ENCODE measurements around the gene TEX44.

Gene TEX44

DNA sequence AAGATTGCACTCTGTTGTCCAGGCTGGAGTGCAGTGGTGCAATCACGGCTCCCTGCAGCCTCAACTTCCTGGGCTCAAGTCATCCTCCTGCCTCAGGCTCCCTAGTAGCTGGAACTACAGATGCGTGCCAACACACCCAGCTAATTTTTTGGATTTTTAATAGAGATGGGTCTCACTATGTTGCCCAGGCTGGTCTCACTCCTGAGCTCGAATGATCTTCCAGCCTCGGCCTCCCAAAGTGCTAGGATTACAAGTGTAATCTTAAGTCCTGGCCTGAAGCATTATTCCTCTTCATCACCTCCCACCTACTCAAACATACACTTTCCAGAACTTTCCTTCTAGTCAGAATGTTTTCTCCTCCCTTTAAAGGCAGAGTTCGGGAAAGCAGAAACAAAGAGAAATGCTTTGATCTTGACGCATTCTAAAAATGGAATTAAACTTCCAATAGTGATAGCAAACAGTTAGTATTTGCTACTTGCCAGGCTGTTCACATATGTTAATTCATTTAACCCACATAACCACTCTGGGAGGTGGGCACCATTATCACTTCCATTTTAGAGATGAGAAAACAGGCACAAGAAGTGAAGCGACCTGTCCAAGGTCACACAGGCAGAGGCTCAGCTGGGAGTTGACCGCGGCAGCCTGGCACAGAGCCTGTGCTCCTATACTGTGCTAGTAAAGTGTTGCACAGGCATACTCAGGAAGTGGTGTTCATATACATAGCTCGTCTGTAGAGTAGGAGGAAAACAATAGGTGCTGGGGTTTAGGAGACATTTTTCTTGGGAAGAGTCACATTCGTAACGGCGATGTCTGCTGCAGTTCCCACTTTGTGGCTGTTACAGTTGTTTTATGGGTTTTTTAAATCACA, 24.6 kb downstream of the TEX44 start:
- POLR2A ChIA-PET = no interaction called here
- CTCF ChIA-PET = interaction anchor here (0.6 to 1.7 kb wide), 6 partner anchors 54 to 169 kb away, joined by 3 to 9 read pairs (median 4); partner anchors contain the start of gene COPS7B
- no peak overlapping the region for H3K27ac ChIP-seq (ENCODE audit: extremely low read depth, low read depth, low read length)
- H3K9me3 ChIP-seq (ENCODE audit: control insufficient read depth, insufficient read depth, low read depth, low read length) = no peaks in the 10 kb centered on the region
- H3K4me3 ChIP-seq (ENCODE audit: low read depth, low read length) = no peak overlapping the region
- no peaks in the 10 kb centered on the region; the same call in 1 of the 2 replicates for H3K4me1 ChIP-seq (ENCODE audit: control insufficient read depth, insufficient read depth, low read length)
- no peaks in the 10 kb centered on the region for H3K36me3 ChIP-seq (ENCODE audit: control insufficient read depth in 2 of 2, insufficient read depth in 1 of 2, low read length in 2 of 2)
- no peak for TF ChIP-seq ZNF366 (tag by site-specific recombination; conservative IDR thresholded peaks at IDR 0.05)
- 0 out of 2 replicates have a peak, but pooled peaks have one; percentile 20 for TF ChIP-seq ZNF121 (tag by site-specific recombination; IDR thresholded peaks at IDR 0.05)

DNA sequence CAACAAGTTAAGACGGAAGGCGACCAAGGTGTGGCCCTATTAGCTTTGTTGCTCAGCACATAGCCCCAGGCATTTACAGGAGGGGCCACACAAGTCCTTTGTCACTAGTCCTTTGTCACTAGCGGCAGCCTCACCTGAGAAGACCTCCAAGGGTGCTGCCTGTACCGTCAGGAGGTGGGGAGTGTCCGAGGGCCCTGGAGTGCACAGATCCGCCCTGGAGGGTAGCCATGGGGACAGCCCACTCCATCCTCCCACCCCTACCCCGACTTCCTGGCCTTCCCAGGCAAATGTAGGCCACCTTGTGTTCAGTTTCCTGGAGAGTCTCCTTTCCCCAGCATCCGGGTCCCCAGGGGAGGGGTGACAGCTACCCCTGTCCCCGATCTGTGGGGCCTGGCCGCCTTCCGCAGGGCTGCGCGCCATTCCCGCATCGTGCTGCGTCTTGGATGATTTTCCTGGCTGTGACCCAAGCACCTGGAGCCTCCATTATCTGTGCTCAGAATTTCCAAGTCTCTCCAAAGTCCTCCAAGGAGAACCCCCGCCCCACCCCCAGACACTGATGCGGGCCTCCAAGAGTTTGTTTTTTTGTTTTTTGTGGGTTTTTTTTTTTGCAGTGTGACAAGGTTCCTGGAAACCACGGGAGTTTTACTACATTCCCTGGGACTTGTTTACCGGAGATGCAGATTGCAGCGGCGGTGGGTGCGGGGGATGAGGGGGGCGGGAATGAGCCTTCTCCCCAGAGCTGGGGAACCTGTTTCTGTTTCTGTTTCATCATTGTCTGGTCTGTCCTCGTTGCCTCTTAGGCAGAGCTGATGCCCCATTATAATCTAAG, 28.6 kb downstream of the TEX44 start:
- Histone ChIP-seq H3K9me3 (ENCODE audit: control insufficient read depth, insufficient read depth, low read depth, low read length) (no peaks in the 10 kb centered on the region), H3K4me1 (ENCODE audit: control insufficient read depth, insufficient read depth, low read length) (no peaks in the 10 kb centered on the region), H3K36me3 (ENCODE audit: control insufficient read depth in 2 of 2, insufficient read depth in 1 of 2, low read length in 2 of 2) (no peaks in the 10 kb centered on the region), H3K27ac (ENCODE audit: extremely low read depth, low read depth, low read length) (no peak overlapping the region), H3K4me3 (ENCODE audit: low read depth, low read length) (no peak overlapping the region)
- TF ChIP-seq ZFHX2 (tag by site-specific recombination; conservative IDR thresholded peaks at IDR 0.05) = peak; percentile 70
- peak; percentile 40; the same call in 1 of the 2 replicates for TF ChIP-seq EGR2 (tag by site-specific recombination; IDR thresholded peaks at IDR 0.05; ENCODE audit: low read depth)
- TF ChIP-seq ZNF624 (tag by site-specific recombination; IDR thresholded peaks at IDR 0.05) = no peak
- POLR2A ChIA-PET = interaction anchor here (0.6 kb wide), 1 partner anchor 979 kb away, joined by 3 read pairs; no protein-coding TSS in a partner anchor
- CTCF ChIA-PET = interaction anchor here (0.6 to 1.2 kb wide), 8 partner anchors 8 to 93 kb away, joined by 3 to 5 read pairs (median 3); no protein-coding TSS in a partner anchor

DNA sequence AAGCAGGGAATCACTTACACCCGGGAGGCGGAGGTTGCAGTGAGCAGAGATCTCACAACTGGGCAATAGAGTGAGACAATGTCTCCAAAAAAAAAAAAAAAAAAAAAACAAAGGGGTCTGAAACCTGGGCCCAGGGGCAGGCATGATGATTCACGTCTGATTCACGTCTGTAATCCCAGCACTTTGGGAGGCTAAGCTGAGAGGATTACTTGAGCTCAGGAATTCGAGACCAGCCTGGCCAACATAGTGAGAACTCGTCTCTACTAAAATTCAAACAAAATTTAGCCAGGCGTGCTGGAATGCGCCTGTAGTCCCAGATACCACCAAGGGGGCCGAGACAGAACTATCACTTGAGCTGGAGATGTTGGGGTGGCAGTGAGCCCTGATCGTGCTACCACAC, 30.3 kb downstream of the TEX44 start:
- H3K36me3 ChIP-seq (ENCODE audit: control insufficient read depth in 2 of 2, insufficient read depth in 1 of 2, low read length in 2 of 2) = no peaks in the 10 kb centered on the region
- ChIA-PET CTCF (interaction anchor here (0.6 to 1.2 kb wide), 4 partner anchors 9 to 51 kb away, joined by 3 to 5 read pairs (median 4); no protein-coding TSS in a partner anchor), POLR2A (interaction anchor here (0.7 kb wide), 1 partner anchor 158 kb away, joined by 7 read pairs; no protein-coding TSS in a partner anchor)
- H3K9me3 ChIP-seq (ENCODE audit: control insufficient read depth, insufficient read depth, low read depth, low read length) = no peaks in the 10 kb centered on the region
- TF ChIP-seq, protein P1, sequence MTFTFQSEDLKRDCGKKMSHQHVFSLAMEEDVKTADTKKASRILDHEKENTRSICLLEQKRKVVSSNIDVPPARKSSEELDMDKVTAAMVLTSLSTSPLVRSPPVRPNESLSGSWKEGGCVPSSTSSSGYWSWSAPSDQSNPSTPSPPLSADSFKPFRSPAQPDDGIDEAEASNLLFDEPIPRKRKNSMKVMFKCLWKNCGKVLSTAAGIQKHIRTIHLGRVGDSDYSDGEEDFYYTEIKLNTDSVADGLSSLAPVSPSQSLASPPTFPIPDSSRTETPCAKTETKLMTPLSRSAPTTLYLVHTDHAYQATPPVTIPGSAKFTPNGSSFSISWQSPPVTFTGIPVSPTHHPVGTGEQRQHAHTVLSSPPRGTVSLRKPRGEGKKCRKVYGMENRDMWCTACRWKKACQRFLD (tag by site-specific recombination; IDR thresholded peaks at IDR 0.05) = no peak
- TF ChIP-seq MYNN (tag by site-specific recombination; IDR thresholded peaks at IDR 0.05; ENCODE audit: borderline replicate concordance) (no peak), ZNF19 (tag by site-specific recombination; IDR thresholded peaks at IDR 0.05; ENCODE audit: low read depth) (no peak), ZNF112 (tag by site-specific recombination; IDR thresholded peaks at IDR 0.05) (no peak), ZSCAN16 (tag by site-specific recombination; IDR thresholded peaks at IDR 0.05) (no peak), ZSCAN18 (tag by site-specific recombination; IDR thresholded peaks at IDR 0.05) (no peak), ZNF837 (tag by site-specific recombination; IDR thresholded peaks at IDR 0.05) (no peak), ZEB2 (tag by site-specific recombination; IDR thresholded peaks at IDR 0.05) (no peak)
- H3K27ac ChIP-seq (ENCODE audit: extremely low read depth, low read depth, low read length) = no peak overlapping the region
- H3K4me1 ChIP-seq (ENCODE audit: control insufficient read depth, insufficient read depth, low read length) = no peaks in the 10 kb centered on the region
- no peak overlapping the region for H3K4me3 ChIP-seq (ENCODE audit: low read depth, low read length)
